IPS-11a (cell line): ENCODE results near the gene MCTP2.

Source experiments
- H3K4me3 ChIP-seq: one replicate; pipeline ENCODE4 v1.5.1; 2013; ENCODE audit warnings: low read depth, low read length, control low read depth

The MCTP2 gene

DNA sequence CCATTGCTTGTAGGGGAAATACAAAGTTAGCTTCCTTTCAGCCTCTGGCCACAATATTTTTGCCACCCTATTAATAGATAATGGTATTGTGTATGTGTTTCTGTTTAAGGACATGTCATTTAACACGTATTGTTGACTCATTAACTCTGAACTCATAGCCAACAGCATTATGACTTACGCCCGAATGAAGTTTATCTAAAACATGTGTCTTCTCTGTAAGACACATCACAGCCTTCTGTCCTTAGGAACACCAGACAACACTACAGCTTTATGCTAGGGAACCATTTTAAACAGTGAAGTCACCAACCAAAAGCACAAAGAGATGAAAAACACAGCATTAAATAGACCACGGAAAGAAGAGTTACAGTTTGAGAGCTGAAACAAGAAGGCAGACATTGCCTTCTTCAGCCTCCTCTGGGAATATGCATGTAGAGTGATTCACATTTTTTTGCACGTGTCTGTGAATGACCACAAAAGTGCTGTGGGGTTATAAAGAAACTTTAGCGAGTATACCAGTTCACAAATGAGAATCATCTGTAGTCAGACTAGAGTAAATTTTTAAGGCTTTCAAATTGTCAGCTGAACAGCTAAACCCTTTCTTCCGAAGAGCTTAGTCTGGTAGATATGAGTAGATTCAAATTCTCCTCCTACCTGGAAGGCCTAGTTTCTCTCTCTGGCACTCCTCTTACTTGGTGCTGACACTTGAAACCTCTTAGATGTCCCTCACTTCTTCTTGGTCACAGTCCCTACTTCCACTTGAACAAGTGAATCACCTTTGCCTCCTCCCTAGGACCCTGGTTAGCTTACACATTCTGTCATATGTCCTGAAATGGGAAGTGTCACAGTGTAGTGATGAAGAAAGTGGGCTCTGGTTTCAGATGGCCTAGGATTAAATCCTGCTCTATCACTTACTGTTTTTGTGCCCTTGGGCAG is 32.2 kb downstream of the MCTP2 start:
- no peak overlapping the region for H3K4me3 ChIP-seq

DNA sequence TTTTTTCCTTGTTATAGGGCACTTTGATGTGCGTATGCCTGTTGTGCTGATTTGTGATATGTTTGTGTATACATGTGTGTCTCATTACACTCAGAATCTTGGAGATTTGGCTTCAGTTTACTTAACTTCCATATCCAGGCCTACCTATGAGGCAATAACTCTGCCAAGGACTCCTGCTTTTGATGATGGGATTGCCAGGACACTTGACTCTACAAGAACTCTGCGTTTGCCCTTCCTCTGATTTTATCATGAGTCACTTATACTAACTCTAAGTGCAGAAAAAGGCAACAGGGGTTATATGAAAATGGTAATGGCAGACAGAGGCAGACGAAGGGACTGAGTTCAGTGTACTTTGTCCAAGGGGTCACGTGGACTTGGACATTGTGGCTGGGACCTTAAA is 33.6 kb downstream of the MCTP2 start:
- H3K4me3 ChIP-seq: no peak overlapping the region

DNA sequence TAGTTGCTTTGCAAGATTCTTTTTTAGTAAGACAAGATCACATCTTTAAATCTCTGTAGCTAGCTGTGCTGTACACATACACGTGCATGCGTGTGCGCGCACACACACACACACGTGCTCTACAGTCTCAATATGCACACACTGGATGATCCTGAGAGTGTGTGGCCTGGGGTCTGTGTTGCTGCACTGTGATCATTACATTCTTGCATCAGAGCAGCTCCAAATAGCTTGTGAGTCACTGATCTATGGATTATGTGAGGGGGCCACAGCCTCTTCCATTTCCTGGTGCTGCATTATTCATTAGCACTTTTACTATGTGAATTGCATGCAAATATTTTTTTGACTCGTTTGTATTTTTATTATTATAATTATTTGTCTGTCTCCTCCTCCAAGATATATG is 34.6 kb downstream of the MCTP2 start:
- no peak overlapping the region for H3K4me3 ChIP-seq

DNA sequence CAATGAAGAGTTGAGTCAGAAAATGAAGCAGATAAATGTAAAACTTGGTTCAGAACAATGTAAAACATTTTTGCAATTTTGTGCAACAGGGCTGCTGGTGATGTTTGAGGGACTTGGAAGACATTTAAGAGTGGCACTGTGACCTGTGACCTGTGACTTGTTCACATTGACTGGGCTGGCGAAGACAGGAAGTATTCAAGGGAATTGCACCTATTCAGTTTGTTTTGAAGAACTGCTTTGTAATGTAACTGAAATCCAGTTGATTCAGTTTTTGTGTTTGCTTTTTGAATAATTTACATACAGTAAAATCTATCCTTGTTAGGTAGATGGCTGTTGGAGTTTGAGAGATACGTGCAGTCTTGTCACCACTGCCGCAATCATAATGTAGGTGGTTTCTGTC is 35.4 kb downstream of the MCTP2 start:
- no peak overlapping the region for H3K4me3 ChIP-seq

DNA sequence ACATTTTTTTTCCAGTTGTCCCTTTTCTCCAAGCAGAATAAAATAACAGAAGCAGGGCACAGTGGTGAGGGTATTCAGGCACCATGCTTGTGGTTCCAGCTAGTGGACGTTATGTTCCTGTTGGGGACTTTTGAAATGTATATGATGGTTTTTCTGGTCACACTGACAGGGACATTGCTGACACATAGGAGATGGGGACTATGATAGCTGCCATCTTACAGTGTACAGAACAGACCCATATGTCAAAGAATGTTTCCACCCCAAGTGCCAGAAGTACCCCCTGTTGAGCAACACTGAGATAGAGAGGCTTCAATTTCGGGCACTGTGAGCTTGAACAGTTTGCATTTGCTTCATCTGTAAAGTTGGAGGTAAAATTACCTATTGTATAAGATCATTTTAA is 38.6 kb downstream of the MCTP2 start:
- no peak overlapping the region for H3K4me3 ChIP-seq

DNA sequence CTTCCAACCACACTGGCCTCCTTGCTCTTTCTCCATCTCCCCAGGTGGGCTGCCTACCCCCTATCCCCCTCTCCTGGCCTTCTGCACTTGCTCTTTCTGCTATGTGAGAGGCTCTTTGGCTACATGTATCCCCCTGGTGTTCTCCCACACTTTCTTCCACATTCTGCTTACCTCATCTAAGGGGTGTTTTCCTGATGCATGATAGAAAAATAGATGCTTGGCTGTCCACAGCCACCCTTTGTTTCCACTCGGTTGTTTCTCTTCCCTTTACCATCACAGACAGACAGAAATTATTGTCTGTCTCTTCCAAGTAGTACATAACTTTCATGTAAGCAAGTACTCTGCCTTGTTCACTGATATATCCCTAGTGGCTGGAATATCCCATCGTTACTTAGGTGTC is 39.2 kb downstream of the MCTP2 start:
- no peak overlapping the region for H3K4me3 ChIP-seq

DNA sequence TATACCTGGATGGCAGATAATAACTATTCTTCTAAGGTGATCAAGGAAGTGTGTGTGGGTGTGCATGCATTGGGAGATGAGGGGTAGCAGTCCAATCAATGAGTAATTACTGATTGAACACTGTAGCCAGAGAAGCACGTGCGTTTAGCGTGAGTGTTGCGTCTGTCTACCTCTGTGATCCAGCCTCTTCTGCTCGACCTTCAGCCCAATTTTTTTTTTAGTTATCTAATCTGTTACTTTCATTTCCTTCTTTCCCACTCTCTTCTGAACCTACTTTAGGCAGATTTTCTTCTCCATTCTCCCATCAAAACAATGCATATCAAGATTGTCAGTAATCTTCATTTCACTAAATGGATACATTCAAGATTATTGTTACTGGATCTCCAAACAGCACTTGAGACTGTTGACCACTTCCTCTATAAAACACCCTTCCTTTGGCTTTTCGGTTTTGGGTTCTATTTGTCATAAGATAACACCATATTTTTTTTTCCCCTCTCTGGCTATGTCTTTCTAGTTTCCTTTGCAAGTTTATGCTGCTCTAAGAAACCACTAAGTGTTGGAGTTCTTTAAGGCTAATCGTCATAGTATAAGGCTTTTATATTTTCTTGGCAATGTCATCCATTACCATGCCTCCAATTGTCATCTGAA is 41.0 kb downstream of the MCTP2 start:
- no peak overlapping the region for H3K4me3 ChIP-seq

DNA sequence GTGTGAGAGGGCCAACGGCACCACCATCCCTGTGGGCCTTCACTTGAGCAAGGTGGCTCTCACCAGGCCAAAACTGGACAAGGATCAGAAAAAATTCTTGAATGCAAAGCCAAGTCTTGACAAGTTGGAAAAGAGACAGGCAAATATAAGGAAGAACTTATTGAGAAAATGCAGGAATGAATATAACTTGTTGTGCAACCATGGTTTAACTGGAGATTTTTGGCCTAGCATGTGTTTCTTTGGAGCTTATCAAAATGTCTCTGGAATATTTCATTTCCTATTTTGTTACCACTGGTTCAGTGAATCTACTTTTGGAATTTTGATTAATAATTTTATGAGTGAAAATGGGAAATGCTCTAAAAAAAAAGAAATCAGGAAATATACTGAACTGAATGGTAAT is 42.5 kb downstream of the MCTP2 start:
- no peak overlapping the region for H3K4me3 ChIP-seq

DNA sequence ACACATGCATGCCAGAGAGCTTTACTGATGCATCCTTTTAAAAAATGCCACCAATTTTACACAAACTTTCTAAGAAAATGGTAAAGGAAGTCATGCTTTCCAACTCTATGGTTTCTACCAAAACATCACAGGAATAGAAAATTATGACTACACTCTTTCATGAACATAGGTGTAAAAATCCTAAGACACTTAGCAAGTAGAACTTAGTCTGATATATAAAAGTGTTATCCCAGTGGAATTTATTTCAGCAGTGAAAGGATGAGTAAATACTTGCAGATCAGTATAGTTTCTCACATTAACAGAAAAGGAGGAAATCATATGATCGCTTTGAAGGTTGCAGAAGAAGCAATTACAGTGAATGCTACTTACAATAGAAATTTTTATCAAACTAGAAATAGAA is 43.4 kb downstream of the MCTP2 start:
- no peak overlapping the region for H3K4me3 ChIP-seq

DNA sequence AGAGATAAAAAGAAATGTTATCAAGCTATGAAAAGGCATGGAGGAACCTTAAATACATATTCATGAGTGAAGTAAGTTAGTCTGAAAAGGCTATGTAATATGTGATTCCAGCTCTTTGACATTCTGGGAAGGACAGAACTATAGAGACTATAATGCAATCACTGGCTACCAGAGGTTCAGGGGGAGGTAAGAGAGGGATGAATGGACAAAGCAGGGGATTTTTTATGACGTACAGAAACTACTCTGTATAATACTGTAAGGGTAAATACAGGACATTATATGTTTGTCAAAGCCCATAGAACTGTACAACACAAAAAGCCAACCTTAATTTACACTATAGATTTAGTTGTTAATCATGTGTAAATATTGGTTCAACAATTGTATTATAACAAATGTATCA is 46.1 kb downstream of the MCTP2 start:
- no peak overlapping the region for H3K4me3 ChIP-seq

DNA sequence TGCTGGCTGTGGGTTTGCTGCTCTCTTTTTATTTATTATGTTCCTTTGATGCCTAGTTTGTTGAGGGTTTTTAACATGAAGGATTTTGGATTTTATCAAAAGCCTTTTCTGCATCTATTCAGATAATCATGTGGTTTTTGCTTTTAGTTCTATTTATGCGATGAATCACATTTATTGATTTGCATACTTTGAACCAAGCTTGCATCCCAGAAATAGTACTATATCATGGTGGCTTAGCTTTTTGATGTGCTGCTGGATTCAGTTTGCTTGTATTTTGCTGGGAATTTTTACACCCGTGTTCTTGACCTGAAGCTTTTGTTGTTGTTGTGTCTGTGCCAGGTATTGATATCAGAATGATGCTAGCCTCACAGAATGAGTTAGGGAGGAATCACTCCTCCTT is 48.4 kb downstream of the MCTP2 start:
- H3K4me3 ChIP-seq: no peak overlapping the region

DNA sequence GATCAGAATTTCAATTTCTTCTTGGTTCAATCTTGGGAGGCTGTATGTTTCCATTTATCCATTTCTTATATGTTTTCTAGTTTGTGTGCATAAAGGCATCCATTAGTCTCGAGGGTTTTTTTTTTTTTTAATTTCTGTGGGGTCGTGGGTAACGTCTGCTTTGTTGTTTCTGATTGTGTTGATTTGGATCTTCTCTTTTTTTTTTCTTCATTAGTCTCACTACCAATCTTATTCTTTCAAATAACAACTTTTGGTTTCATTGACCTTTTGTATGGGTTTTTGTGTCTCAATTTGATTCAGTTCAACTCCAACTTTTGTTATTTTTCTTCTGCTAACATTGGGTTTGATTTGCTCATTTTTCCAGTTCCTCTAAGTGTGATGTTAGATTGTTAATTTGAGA is 48.9 kb downstream of the MCTP2 start:
- no peak overlapping the region for H3K4me3 ChIP-seq

DNA sequence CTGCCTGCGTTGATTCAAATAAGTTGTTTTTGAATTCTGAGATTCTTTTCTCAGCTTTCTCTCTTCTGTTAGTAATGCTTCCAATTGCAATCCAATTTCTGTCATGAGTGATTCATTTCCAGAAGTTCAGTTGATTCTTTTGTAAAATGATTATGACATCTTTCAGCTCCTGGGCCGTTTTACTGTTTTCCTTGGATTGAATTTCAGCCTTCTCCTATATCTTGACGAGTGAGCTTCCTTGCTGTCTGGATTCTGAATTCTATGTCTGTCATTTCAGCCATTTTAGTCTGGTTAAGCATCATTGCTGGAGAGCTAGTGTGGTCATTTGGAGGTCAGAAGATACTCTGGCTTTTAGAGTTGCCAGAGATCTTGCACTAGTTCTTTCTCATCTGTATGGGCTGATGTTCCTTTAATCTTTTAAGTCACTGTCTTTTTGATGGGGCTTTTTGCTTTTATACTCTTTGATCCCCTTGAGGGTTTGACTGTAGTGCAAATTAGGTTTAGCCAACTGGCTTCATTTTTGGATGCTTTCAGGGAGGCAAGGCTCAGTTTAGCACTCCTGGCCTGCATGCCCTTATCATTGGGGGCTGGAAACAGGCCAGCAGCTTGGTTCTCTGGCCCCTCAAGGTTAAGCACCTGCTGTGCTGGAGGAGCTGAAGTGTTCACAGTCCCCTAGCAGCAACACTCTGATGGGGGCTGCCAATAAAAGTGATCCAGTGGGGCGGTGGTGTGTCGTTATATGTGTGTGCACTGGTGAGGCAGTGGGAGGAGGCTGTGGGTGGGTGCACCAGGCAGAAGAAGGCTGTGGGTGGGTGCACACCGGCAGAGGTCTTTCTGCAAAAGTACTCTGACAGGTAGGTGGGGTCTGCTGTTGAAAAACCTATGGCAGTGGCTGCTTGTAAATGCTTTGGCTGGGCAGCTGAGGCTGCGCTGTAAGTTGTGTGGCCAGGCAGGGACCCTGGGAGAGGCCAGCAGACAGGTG is 51.2 kb downstream of the MCTP2 start:
- no peak overlapping the region for H3K4me3 ChIP-seq

DNA sequence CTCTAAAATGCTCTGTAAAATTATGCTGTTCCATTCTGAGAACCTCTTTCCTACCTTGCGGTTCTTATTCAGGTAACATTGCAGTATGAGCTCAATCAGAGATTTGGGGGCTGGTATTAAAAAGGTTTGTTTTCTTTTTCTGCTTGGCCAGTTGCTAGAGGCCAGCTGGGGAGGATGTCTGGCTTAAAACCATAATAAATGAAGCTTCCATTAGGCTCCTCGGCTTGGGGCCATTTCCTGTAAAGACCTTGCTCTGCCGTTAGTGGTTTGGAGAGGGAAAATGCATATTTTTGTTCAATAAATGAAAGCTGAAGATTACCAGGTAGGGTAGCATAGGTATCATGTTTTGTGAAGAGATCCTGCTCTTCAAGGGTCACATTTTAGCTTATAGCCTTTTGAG is 55.2 kb downstream of the MCTP2 start:
- no peak overlapping the region for H3K4me3 ChIP-seq

DNA sequence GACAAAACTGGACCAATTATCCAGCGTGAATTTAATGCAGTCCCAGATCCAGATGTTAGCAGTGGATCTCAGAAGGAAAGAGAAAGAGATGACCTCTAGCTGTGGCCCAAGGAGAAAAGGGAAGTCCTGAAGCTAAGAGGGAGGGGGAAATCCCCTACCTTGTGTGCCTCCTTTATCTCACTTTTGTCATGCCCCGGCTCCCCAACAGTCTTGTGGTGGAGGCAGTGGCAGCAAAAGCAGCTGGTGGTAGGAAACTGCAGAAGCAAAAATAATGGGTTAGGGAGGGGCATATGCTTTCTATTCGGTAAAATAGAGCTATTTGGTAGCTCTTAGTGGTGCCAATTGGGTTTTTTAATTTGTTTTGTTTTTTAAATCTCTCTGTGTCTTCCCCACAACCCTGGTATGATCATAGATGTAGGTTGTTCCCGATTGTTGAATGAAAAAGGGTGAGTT is 56.5 kb downstream of the MCTP2 start:
- H3K4me3 ChIP-seq: no peak overlapping the region

DNA sequence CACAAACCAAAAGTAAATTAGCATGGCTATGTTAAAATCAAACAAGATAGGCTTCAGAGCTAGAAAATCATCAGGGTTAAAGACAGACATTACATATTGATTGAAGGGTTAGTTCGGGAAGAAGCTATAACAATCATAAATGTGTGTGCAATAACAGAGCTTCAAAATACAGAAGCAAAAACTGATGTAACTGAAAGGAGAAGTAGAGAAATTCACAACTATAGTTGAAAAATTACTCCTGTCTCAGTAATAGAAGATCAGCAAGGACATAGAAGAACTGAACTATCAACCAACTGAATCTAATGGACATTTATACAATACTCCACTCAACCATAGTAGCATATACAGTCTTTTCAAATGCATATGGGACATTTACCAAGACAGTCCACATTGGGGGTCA is 59.4 kb downstream of the MCTP2 start:
- H3K4me3 ChIP-seq: no peak overlapping the region

DNA sequence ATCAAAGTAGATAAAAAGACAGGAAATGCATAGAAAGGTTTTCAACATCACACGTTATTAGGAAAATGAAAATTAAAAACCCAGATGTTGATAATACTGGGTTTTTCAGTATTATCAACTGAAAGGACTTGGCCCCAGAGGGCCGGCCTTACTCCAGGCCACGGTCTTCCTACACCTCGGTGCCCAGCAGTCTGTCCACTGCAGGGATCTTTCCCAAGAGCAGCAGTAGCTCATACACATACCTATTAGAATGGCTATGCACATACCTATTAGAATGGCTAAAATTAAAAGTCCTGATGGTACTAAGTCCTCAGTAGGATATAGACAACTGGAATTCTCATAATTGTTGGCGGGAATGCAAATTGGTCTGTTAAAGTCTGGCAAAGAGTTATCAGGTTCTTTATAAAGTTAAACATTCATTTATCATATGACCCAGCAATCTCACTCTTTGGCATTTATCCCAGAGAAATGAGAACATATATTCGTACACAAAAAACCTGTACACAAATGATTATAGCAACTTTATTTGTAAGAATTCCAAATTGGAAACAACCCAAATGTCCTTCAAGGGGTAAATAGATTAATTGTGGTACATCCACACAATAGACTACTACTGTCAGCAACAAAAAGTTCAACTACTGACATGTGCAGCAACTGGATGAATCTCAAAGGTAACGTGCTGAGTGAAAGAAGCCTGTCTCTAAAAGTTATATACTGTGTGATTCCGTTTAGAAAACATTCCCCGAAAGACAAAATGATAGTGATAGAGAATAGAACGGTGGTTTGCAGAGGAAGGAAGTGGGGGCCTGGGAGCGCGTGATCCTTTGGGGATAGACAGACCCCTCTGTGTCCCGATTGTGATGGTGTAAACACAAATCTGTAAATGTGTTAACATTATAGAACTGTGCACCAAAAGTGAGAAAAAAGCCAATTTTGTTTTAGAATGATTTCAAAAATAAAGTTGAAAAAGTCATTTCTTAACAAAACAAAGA is 62.3 kb downstream of the MCTP2 start:
- no peak overlapping the region for H3K4me3 ChIP-seq

DNA sequence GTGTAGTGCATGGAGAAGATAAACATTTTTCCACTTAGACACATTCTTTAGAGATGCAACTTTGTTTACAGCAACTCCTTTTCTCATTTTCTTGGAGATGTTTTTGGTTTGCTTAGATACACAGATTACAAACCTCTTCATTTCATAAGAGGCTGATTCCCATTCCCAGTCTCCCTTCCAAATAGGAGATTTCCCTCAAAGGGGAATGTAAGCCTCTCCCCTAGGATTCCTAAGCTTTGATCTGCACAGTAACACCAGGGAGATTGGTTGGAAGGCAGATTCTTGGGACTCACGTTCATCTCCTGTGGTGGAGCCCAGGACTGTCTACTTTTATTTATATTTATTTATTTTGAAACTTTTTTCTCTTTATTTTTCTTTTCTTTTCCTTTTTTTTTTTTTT is 63.2 kb downstream of the MCTP2 start:
- no peak overlapping the region for H3K4me3 ChIP-seq

DNA sequence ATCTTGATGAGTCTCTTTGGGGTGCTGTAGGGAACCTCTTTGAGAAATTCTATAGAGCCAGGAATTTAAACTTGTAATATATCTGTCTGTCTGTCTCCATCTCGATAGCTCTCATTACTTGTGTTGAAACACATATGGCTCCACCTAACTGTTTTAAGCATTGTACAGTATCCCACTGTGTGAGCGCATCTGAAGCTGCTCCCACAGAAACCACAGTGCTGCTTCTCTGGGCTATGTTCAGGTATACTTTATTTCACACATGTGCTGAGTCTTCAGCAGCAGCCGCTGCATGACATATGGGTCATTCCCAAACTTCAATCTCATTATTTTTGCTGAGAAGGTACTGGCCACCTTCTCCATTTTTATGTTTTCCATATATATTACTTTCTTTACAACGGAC is 63.9 kb downstream of the MCTP2 start:
- no peak overlapping the region for H3K4me3 ChIP-seq

DNA sequence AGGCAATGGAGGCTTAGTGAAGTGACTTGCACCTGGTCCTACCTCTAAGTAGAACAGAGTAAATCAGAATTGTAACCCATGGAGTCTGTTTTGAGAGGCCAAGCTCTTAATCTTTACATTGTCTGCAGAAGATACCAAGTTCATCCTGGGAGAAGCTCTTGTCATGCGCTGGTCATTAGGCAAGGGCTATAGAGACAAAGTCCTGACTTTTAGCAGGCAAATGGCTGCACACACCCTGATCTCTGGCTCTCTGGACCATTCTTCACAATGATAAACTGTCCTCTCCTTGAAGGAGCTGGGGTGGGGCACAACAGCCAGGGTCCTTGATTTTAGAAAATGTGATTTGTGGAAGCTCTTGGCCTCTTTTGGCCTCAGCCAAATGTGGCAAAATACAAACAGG is 65.4 kb downstream of the MCTP2 start:
- H3K4me3 ChIP-seq: no peak overlapping the region
